ENCODE data around the gene NSUN7. TPM values are rescaled to one million over a fixed set of nuclear protein-coding genes. Genes with fewer than 3 reads are reported as not detected.

The NSUN7 gene
- total RNA-seq, 3 donors from 2014 or later, result 0.80 to 19.3 (median 9.5) TPM

DNA sequence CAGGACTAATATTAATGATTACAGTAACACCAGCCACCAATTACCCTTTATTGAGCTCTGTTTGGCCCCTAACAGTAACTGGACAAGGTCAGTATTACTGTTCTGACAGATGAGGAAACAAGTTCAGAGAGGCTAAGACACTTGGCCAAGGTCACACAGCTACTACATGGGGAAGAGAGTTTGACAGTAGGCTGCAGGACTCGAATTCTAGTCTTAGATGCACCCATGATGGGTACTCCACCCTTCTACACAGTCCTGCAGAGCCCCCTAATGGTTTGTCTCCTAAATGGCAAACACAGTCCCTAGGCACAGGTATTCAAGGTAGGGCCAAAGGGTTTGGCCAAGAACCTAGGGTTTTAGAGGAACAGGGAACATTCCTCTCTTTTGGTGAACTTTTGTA lies 93.9 kb downstream of the NSUN7 start:
- TF ChIP-seq POLR2A (IDR thresholded peaks at IDR 0.05) (no peak), POLR2AphosphoS5 (IDR thresholded peaks at IDR 0.05) (no peak)
- TF ChIP-seq, protein P1, sequence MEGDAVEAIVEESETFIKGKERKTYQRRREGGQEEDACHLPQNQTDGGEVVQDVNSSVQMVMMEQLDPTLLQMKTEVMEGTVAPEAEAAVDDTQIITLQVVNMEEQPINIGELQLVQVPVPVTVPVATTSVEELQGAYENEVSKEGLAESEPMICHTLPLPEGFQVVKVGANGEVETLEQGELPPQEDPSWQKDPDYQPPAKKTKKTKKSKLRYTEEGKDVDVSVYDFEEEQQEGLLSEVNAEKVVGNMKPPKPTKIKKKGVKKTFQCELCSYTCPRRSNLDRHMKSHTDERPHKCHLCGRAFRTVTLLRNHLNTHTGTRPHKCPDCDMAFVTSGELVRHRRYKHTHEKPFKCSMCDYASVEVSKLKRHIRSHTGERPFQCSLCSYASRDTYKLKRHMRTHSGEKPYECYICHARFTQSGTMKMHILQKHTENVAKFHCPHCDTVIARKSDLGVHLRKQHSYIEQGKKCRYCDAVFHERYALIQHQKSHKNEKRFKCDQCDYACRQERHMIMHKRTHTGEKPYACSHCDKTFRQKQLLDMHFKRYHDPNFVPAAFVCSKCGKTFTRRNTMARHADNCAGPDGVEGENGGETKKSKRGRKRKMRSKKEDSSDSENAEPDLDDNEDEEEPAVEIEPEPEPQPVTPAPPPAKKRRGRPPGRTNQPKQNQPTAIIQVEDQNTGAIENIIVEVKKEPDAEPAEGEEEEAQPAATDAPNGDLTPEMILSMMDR (IDR thresholded peaks at IDR 0.05), result no peak
- H3K4me1 ChIP-seq, result peaks cover 0 to 12% of the 10 kb centered on the region in 2 donors
- no peaks in the 10 kb centered on the region for H3K27me3 ChIP-seq
- no peaks in the 10 kb centered on the region for H3K36me3 ChIP-seq
- no peak for DNase-seq (ENCODE audit: low spot score in 2 of 2)
- H3K9me3 ChIP-seq, result no peaks in the 10 kb centered on the region
- no peak overlapping the region for H3K4me3 ChIP-seq
- intact Hi-C loops (cut with DNase I; ENCODE audit: low total_unique reads), result no loop called here
- H3K27ac ChIP-seq, result no peak overlapping the region

GRCh38 chr4:40844261-40844660 lies 94.5 kb downstream of the NSUN7 start:
- TF ChIP-seq, protein P1 (IDR thresholded peaks at IDR 0.05), result no peak
- TF ChIP-seq POLR2A (IDR thresholded peaks at IDR 0.05) (no peak), POLR2AphosphoS5 (IDR thresholded peaks at IDR 0.05) (no peak)
- intact Hi-C loops (cut with DNase I; ENCODE audit: low total_unique reads), result no loop called here
- Histone ChIP-seq H3K36me3 (no peaks in the 10 kb centered on the region), H3K9me3 (no peaks in the 10 kb centered on the region), H3K27ac (no peak overlapping the region), H3K27me3 (no peaks in the 10 kb centered on the region), H3K4me3 (no peak overlapping the region), H3K4me1 (peaks cover 0 to 12% of the 10 kb centered on the region in 2 donors)
- no peak for DNase-seq (ENCODE audit: low spot score in 2 of 2)

- Histone ChIP-seq H3K4me1 (peaks cover 0 to 12% of the 10 kb centered on the region in 2 donors), H3K4me3 (no peak overlapping the region), H3K36me3 (no peaks in the 10 kb centered on the region), H3K27me3 (no peaks in the 10 kb centered on the region), H3K27ac (no peak overlapping the region), H3K9me3 (no peaks in the 10 kb centered on the region)
- no peak for DNase-seq (ENCODE audit: low spot score in 2 of 2)
- intact Hi-C loops (cut with DNase I; ENCODE audit: low total_unique reads), result no loop called here
- TF ChIP-seq, protein P1 (IDR thresholded peaks at IDR 0.05), result no peak
- TF ChIP-seq POLR2A (IDR thresholded peaks at IDR 0.05), result no peak
- no peak for TF ChIP-seq POLR2AphosphoS5 (IDR thresholded peaks at IDR 0.05)
Measured at GRCh38 chr4:40845154-40845835, 95.5 kb downstream of the NSUN7 start.

GRCh38 chr4:40846532-40846931 lies 96.8 kb downstream of the NSUN7 start:
- no peak overlapping the region for H3K4me3 ChIP-seq
- no peaks in the 10 kb centered on the region for H3K36me3 ChIP-seq
- intact Hi-C loops (cut with DNase I; ENCODE audit: low total_unique reads), result no loop called here
- TF ChIP-seq, protein P1 (IDR thresholded peaks at IDR 0.05), result no peak
- no peak for DNase-seq (ENCODE audit: low spot score in 2 of 2)
- H3K27me3 ChIP-seq, result no peaks in the 10 kb centered on the region
- no peak overlapping the region for H3K27ac ChIP-seq
- peaks cover 0 to 12% of the 10 kb centered on the region in 2 donors for H3K4me1 ChIP-seq
- no peaks in the 10 kb centered on the region for H3K9me3 ChIP-seq

DNA sequence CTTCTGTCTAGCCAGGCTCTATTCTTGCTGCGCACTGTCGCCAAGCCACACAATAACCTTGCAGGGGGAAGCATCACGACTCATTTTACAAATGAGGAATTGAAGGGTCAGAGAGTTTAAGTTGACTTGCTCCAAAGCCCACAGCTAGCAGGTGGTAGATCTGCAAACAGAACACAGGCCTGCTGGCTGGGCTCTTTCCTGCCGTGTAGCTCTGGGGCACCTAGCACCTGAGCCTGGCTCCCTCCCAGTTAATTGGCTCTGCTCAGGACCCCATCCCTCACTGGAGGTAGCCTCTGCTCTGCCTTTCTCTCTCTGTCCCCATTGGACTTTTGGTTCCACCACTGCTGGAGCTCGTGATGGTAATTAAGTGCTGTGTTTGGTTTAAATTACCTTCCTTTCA lies 98.5 kb downstream of the NSUN7 start:
- Histone ChIP-seq H3K36me3 (no peaks in the 10 kb centered on the region), H3K27ac (no peak overlapping the region), H3K4me1 (peaks cover 0 to 11% of the 10 kb centered on the region in 2 donors), H3K9me3 (no peaks in the 10 kb centered on the region), H3K4me3 (no peak overlapping the region), H3K27me3 (no peaks in the 10 kb centered on the region)
- intact Hi-C loops (cut with DNase I; ENCODE audit: low total_unique reads), result no loop called here
- no peak for DNase-seq (ENCODE audit: low spot score in 2 of 2)
- TF ChIP-seq POLR2A (IDR thresholded peaks at IDR 0.05), result no peak
- TF ChIP-seq, protein P1 (IDR thresholded peaks at IDR 0.05), result no peak
- no peak for TF ChIP-seq POLR2AphosphoS5 (IDR thresholded peaks at IDR 0.05)
